Dendritic cell treated with granulocyte-macrophage colony-stimulating factor and Interleukin-4, amounts not matched to agents 40 ng/mL and 50 ng/mL, for 4 days (primary cell): ENCODE results near the gene DHX8.
"Not testable (repeated sequence)": the region's sequence is repeated elsewhere in the genome, so short reads cannot be mapped to it uniquely, and the experiment has no call there.

Experiments
- H3K27ac Mint-ChIP-seq: one replicate; pipeline ENCODE4 v1.8.0; 2022; ENCODE audit warnings: mild to moderate bottlenecking, mixed read lengths
- H3K27me3 Mint-ChIP-seq: one replicate; pipeline ENCODE4 v1.8.0; 2022; ENCODE audit warnings: mild to moderate bottlenecking, mixed read lengths
- H3K36me3 Mint-ChIP-seq: one replicate; pipeline ENCODE4 v1.8.0; 2022; ENCODE audit warnings: low read depth, mixed read lengths
- H3K4me1 Mint-ChIP-seq: one replicate; pipeline ENCODE4 v1.8.0; 2022; ENCODE audit warnings: low read depth, mixed read lengths
- H3K4me3 Mint-ChIP-seq: one replicate; pipeline ENCODE4 v1.8.0; 2022; ENCODE audit warnings: mild to moderate bottlenecking, moderate library complexity, mixed read lengths
- H3K9me3 Mint-ChIP-seq: one replicate; pipeline ENCODE4 v1.8.0; 2022; ENCODE audit warnings: mixed read lengths
- intact Hi-C: fragments of 100-400 bp; cut with micrococcal nuclease; formaldehyde crosslinking; loops from one replicate; pipeline ENCODE4 v1.15.0; 2022

Gene DHX8

GRCh38 chr17:43483674-43484551 lies at the start of gene DHX8:
Gene DHX8, plus strand, starts transcription at chr17:43483975. Its CDS starts 63 bp downstream, at chr17:43484038.
- Mint-ChIP-seq H3K4me1 (peaks cover 42% of the 10 kb centered on the region), H3K36me3 (peaks cover 19% of the 10 kb centered on the region), H3K27ac (peak within 1 kb of the TSS; percentile 97), H3K4me3 (peak within 1 kb of the TSS; percentile 100), H3K9me3 (no peaks in the 10 kb centered on the region), H3K27me3 (no peaks in the 10 kb centered on the region)
- intact Hi-C loops, result loop anchor here (1.0 kb wide), 2 partner anchors 90 to 116 kb away; no protein-coding TSS in a partner anchor

GRCh38 chr17:43434902-43435319 lies 48.9 kb upstream of the DHX8 start:
- H3K4me1 Mint-ChIP-seq, result peaks cover 32% of the 10 kb centered on the region
- no peaks in the 10 kb centered on the region for H3K36me3 Mint-ChIP-seq
- no peaks in the 10 kb centered on the region for H3K9me3 Mint-ChIP-seq
- H3K27me3 Mint-ChIP-seq, result peaks cover 32% of the 10 kb centered on the region
- H3K4me3 Mint-ChIP-seq, result no peak overlapping the region
- H3K27ac Mint-ChIP-seq, result no peak overlapping the region
- intact Hi-C loops, result no loop called here

- intact Hi-C loops, result no loop called here
- peaks cover 15% of the 10 kb centered on the region for H3K4me1 Mint-ChIP-seq
- no peaks in the 10 kb centered on the region for H3K9me3 Mint-ChIP-seq
- no peak overlapping the region for H3K27ac Mint-ChIP-seq
- H3K27me3 Mint-ChIP-seq, result peaks cover 31% of the 10 kb centered on the region
- no peaks in the 10 kb centered on the region for H3K36me3 Mint-ChIP-seq
- H3K4me3 Mint-ChIP-seq, result no peak overlapping the region
These were observed 46.0 kb upstream of the DHX8 start for GRCh38 chr17:43437756-43438155.

GRCh38 chr17:43438626-43439025 lies 45.1 kb upstream of the DHX8 start:
- intact Hi-C loops, result no loop called here
- Mint-ChIP-seq H3K27me3 (peaks cover 30% of the 10 kb centered on the region), H3K36me3 (no peaks in the 10 kb centered on the region), H3K27ac (no peak overlapping the region), H3K9me3 (no peaks in the 10 kb centered on the region), H3K4me1 (peaks cover 14% of the 10 kb centered on the region), H3K4me3 (no peak overlapping the region)

- no peak overlapping the region for H3K4me3 Mint-ChIP-seq
- H3K36me3 Mint-ChIP-seq, result no peaks in the 10 kb centered on the region
- intact Hi-C loops, result no loop called here
- H3K9me3 Mint-ChIP-seq, result no peaks in the 10 kb centered on the region
- H3K4me1 Mint-ChIP-seq, result peaks cover 10% of the 10 kb centered on the region
- no peak overlapping the region for H3K27ac Mint-ChIP-seq
- H3K27me3 Mint-ChIP-seq, result peaks cover 29% of the 10 kb centered on the region
These were observed 44.7 kb upstream of the DHX8 start for GRCh38 chr17:43439041-43439440.

- H3K9me3 Mint-ChIP-seq, result no peaks in the 10 kb centered on the region
- no peaks in the 10 kb centered on the region for H3K36me3 Mint-ChIP-seq
- intact Hi-C loops, result no loop called here
- peaks cover 25% of the 10 kb centered on the region for H3K27me3 Mint-ChIP-seq
- H3K4me3 Mint-ChIP-seq, result no peak overlapping the region
- H3K4me1 Mint-ChIP-seq, result peaks cover 8% of the 10 kb centered on the region
- no peak overlapping the region for H3K27ac Mint-ChIP-seq
These were observed 41.1 kb upstream of the DHX8 start for GRCh38 chr17:43442711-43443110.

GRCh38 chr17:43443381-43443780 lies 40.4 kb upstream of the DHX8 start:
- intact Hi-C loops, result no loop called here
- no peak overlapping the region for H3K4me3 Mint-ChIP-seq
- H3K27ac Mint-ChIP-seq, result no peak overlapping the region
- H3K36me3 Mint-ChIP-seq, result no peaks in the 10 kb centered on the region
- H3K27me3 Mint-ChIP-seq, result peaks cover 29% of the 10 kb centered on the region
- peaks cover 8% of the 10 kb centered on the region for H3K4me1 Mint-ChIP-seq
- H3K9me3 Mint-ChIP-seq, result no peaks in the 10 kb centered on the region

- Mint-ChIP-seq H3K27ac (no peak overlapping the region), H3K9me3 (no peaks in the 10 kb centered on the region), H3K4me1 (peaks cover 8% of the 10 kb centered on the region), H3K4me3 (no peak overlapping the region), H3K36me3 (no peaks in the 10 kb centered on the region), H3K27me3 (peaks cover 37% of the 10 kb centered on the region)
- intact Hi-C loops, result no loop called here
These were observed 39.4 kb upstream of the DHX8 start for GRCh38 chr17:43444223-43445008.

- Mint-ChIP-seq H3K27ac (no peak overlapping the region), H3K9me3 (no peaks in the 10 kb centered on the region), H3K4me3 (no peak overlapping the region), H3K36me3 (no peaks in the 10 kb centered on the region), H3K27me3 (peaks cover 40% of the 10 kb centered on the region), H3K4me1 (peaks cover 8% of the 10 kb centered on the region)
- intact Hi-C loops, result no loop called here
These were observed 38.7 kb upstream of the DHX8 start for GRCh38 chr17:43445009-43445589.

GRCh38 chr17:43446773-43447172 lies 37.0 kb upstream of the DHX8 start:
- H3K4me1 Mint-ChIP-seq, result peaks cover 8% of the 10 kb centered on the region
- no peaks in the 10 kb centered on the region for H3K9me3 Mint-ChIP-seq
- H3K36me3 Mint-ChIP-seq, result no peaks in the 10 kb centered on the region
- no peak overlapping the region for H3K4me3 Mint-ChIP-seq
- H3K27ac Mint-ChIP-seq, result no peak overlapping the region
- H3K27me3 Mint-ChIP-seq, result peaks cover 46% of the 10 kb centered on the region
- intact Hi-C loops, result no loop called here

GRCh38 chr17:43448720-43449469 lies 34.9 kb upstream of the DHX8 start:
- H3K27ac Mint-ChIP-seq, result no peak overlapping the region
- no peaks in the 10 kb centered on the region for H3K36me3 Mint-ChIP-seq
- no peaks in the 10 kb centered on the region for H3K9me3 Mint-ChIP-seq
- no peak overlapping the region for H3K4me3 Mint-ChIP-seq
- H3K27me3 Mint-ChIP-seq, result peaks cover 44% of the 10 kb centered on the region
- H3K4me1 Mint-ChIP-seq, result peaks cover 8% of the 10 kb centered on the region
- intact Hi-C loops, result no loop called here

GRCh38 chr17:43449470-43450248 lies 34.1 kb upstream of the DHX8 start:
- intact Hi-C loops, result no loop called here
- H3K4me3 Mint-ChIP-seq, result no peak overlapping the region
- no peak overlapping the region for H3K27ac Mint-ChIP-seq
- no peaks in the 10 kb centered on the region for H3K9me3 Mint-ChIP-seq
- H3K27me3 Mint-ChIP-seq, result peaks cover 39% of the 10 kb centered on the region
- H3K4me1 Mint-ChIP-seq, result peaks cover 3% of the 10 kb centered on the region
- H3K36me3 Mint-ChIP-seq, result no peaks in the 10 kb centered on the region

- intact Hi-C loops, H3K36me3 Mint-ChIP-seq, H3K4me1 Mint-ChIP-seq, H3K27ac Mint-ChIP-seq, H3K4me3 Mint-ChIP-seq, H3K9me3 Mint-ChIP-seq: not testable (repeated sequence)
- H3K27me3 Mint-ChIP-seq, result peaks cover 37% of the 10 kb centered on the region
These were observed 33.0 kb upstream of the DHX8 start for GRCh38 chr17:43450791-43451190.
